ENCODE measurements around the gene CYGB.

DNA sequence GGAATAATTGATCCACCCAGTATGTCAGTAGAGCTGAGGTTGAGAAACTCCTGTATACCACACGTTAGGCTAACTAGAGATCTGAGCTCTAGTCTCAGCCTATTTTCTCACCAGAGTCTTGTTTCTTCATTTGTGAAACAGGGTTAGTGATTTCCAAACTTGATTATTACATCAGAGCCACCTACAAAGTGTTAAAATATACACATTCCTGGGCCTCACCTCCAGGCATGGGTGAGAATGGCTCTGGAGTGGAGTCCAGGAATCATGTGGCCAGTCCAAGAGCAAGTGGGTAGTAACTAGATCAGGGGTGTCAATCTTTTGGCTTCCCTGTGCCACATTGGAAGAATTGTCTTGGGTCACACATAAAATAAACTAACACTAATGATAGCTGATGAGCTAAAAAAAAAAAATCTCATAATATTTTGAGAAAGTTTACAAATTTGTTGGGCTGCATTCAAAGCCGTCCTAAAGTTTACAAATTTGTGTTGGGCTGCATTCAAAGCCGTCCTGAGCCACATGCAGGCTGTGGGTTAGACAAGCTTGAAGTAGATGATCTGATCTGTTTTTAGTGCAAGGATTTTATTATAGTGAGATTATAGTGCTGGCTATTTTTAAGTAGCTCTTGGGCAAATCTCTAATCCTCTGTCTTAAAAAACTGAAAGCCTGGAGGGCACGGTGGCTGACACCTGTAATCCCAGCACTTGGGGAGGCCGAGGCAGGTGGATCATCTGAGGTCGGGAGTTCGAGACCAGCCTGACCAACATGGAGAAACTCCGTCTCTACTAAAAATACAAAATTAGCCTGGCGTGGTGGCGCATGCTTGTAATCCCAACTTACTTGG is 22.7 kb upstream of the CYGB start:
- TF ChIP-seq YY1 (IDR thresholded peaks at IDR 0.05) (no peak), SP1 (IDR thresholded peaks at IDR 0.05) (no peak), TAF1 (conservative IDR thresholded peaks at IDR 0.05) (no peak), CTCF (IDR thresholded peaks at IDR 0.05; ENCODE audit: low read depth, low read length, missing input control) (no peak), REST (IDR thresholded peaks at IDR 0.05) (no peak), JUND (IDR thresholded peaks at IDR 0.05) (no peak), ATF3 (IDR thresholded peaks at IDR 0.05) (no peak), HNF4A (conservative IDR thresholded peaks at IDR 0.05) (no peak), NR2F2 (IDR thresholded peaks at IDR 0.05) (no peak), FOXA1 (IDR thresholded peaks at IDR 0.05) (no peak)
- TF ChIP-seq, protein P1, sequence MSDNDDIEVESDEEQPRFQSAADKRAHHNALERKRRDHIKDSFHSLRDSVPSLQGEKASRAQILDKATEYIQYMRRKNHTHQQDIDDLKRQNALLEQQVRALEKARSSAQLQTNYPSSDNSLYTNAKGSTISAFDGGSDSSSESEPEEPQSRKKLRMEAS (IDR thresholded peaks at IDR 0.05), result no peak
- TF ChIP-seq, protein P2, sequence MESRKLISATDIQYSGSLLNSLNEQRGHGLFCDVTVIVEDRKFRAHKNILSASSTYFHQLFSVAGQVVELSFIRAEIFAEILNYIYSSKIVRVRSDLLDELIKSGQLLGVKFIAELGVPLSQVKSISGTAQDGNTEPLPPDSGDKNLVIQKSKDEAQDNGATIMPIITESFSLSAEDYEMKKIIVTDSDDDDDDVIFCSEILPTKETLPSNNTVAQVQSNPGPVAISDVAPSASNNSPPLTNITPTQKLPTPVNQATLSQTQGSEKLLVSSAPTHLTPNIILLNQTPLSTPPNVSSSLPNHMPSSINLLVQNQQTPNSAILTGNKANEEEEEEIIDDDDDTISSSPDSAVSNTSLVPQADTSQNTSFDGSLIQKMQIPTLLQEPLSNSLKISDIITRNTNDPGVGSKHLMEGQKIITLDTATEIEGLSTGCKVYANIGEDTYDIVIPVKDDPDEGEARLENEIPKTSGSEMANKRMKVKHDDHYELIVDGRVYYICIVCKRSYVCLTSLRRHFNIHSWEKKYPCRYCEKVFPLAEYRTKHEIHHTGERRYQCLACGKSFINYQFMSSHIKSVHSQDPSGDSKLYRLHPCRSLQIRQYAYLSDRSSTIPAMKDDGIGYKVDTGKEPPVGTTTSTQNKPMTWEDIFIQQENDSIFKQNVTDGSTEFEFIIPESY (IDR thresholded peaks at IDR 0.05), result no peak
